HepG2 (cell line): ENCODE measurements around the gene TAF1D. TPM values are rescaled to one million over a fixed set of nuclear protein-coding genes. Genes with fewer than 3 reads are reported as not detected.
A peak's percentile ranks its signal among the peaks of the same experiment; 100 is the strongest.
"Not testable (repeated sequence)": the region's sequence is repeated elsewhere in the genome, so short reads cannot be mapped to it uniquely, and the experiment has no call there.

Source experiments
- ATAC-seq: fragments of 200-7000 bp; cut with Tn5 transposase; 3 replicates; pipeline ENCODE4 v1.9.1; 2020; ENCODE audit warnings: mild to moderate bottlenecking, moderate library complexity
- BruUV-seq: library from RNA; stranded (reverse); fragments of 400-500 nt; replicated peaks from 2 replicates; lab custom pipeline; 2021; lab: Mats Ljungman, UMichigan
- CTCF ChIA-PET: fragments of 300-600 bp; formaldehyde crosslinking; extraction: SDS; loops from one replicate; lab custom pipeline; 2021; ENCODE audit warnings: low total read pairs, inconsistent platforms, low intra/inter-chr PET ratio; lab: Yijun Ruan, JAX
- POLR2A ChIA-PET: fragments of 350-600 bp; sonication (Branson Sonifier 250); formaldehyde crosslinking; loops from one replicate; lab custom pipeline; 2020; ENCODE audit warnings: antibody characterized with exemption, inconsistent platforms; lab: Yijun Ruan, JAX
- DNase-seq: peaks from one replicate; pipeline ENCODE4 v3.0.0-alpha.2; 2015; ENCODE audit warnings: low spot score
- FAIRE-seq: peaks from 3 replicates; lab custom pipeline; 2011; peaks lifted over from hg19 to GRCh38; lab: Jason Lieb, UNC
- H2AFZ ChIP-seq: one replicate; pipeline ENCODE4 v1.6.1; 2011; ENCODE audit warnings: low read length, inconsistent platforms
- H3K27ac ChIP-seq: fragments of 300-600 bp; 3 replicates; pipeline ENCODE4 v1.8.0; 2011; ENCODE audit warnings: mixed run types, mild to moderate bottlenecking, mixed read lengths, low read length, inconsistent platforms; ENCODE audit not compliant: insufficient read depth; ENCODE audit errors: extremely low read length
- H3K27me3 ChIP-seq, 2 experiments: fragments of 200-600 bp in 1 of 2; 2 replicates in 1 of 2; 3 replicates in 1 of 2; pipeline versions ENCODE4 v1.6.0 to v1.8.0; 2011; ENCODE audit warnings: low read length in 2 of 2, mild to moderate bottlenecking in 2 of 2, moderate library complexity in 2 of 2, inconsistent platforms in 1 of 2; ENCODE audit not compliant: insufficient read depth in 2 of 2, control insufficient read depth in 1 of 2
- H3K36me3 ChIP-seq, 2 experiments: fragments of 200-600 bp in 1 of 2; replicated peaks in 1 of 2; 2 replicates in 1 of 2; 3 replicates in 1 of 2; pipeline versions ENCODE4 v1.5.1 to v1.8.0; 2011; ENCODE audit warnings: low read length in 2 of 2, inconsistent platforms in 1 of 2; ENCODE audit not compliant: insufficient read depth in 2 of 2, control insufficient read depth in 1 of 2
- H3K4me1 ChIP-seq: 2 replicates; pipeline ENCODE4 v1.5.1; 2012; ENCODE audit warnings: low read length, inconsistent platforms; ENCODE audit not compliant: insufficient read depth
- H3K4me2 ChIP-seq: 2 replicates; pipeline ENCODE4 v1.6.0; 2011; ENCODE audit warnings: low read depth, low read length, inconsistent platforms
- H3K4me3 ChIP-seq, 3 experiments: fragments of 200-600 bp in 1 of 3; sonication (generic), shearing (Covaris generic) in 1 of 3; replicated peaks in 1 of 3; 2 replicates each; pipeline ENCODE4 v1.5.1; 2011 to 2016; ENCODE audit warnings: low read length in 3 of 3, inconsistent platforms in 2 of 3, low read depth in 2 of 3, mild to moderate bottlenecking in 2 of 3, control low read depth in 1 of 3, mixed read lengths in 1 of 3; ENCODE audit not compliant: insufficient read depth in 1 of 3
- H3K79me2 ChIP-seq: one replicate; pipeline ENCODE4 v1.6.1; 2011; ENCODE audit warnings: low read length, inconsistent platforms; ENCODE audit not compliant: insufficient read depth
- H3K9ac ChIP-seq: 2 replicates; pipeline ENCODE4 v1.6.0; 2011; ENCODE audit warnings: mild to moderate bottlenecking, low read depth, low read length, inconsistent platforms; ENCODE audit not compliant: insufficient read depth
- H3K9me3 ChIP-seq: 2 replicates; pipeline ENCODE4 v1.5.1; 2012; ENCODE audit warnings: mild to moderate bottlenecking, low read length
- H4K20me1 ChIP-seq: 2 replicates; pipeline ENCODE4 v1.6.0; 2011; ENCODE audit warnings: inconsistent platforms, mild to moderate bottlenecking, low read length, moderate library complexity; ENCODE audit not compliant: insufficient read depth
- CEBPG ChIP-seq: IDR thresholded peaks from 2 replicates; pipeline ENCODE4 v1.6.1; 2016
- GABPA ChIP-seq, 2 experiments: IDR thresholded peaks; 2 replicates each; pipeline ENCODE4 v1.6.1; 2011 to 2016; ENCODE audit warnings: low read depth in 2 of 2, low read length in 1 of 2, missing biosample characterization in 1 of 2, missing genetic modification characterization in 1 of 2
- GABPB1 ChIP-seq: IDR thresholded peaks from 2 replicates; pipeline ENCODE4 v1.6.1; 2016; ENCODE audit warnings: mild to moderate bottlenecking, missing genetic modification reagents, moderate library complexity, missing compliant biosample characterization
- KDM6A ChIP-seq: IDR thresholded peaks from 2 replicates; pipeline ENCODE4 v1.6.1; 2016; ENCODE audit warnings: low read depth
- MIXL1 ChIP-seq: IDR thresholded peaks from 2 replicates; pipeline ENCODE4 v1.6.1; 2016
- RXRB ChIP-seq: IDR thresholded peaks from 2 replicates; pipeline ENCODE4 v1.6.1; 2016; ENCODE audit warnings: borderline replicate concordance, missing genetic modification reagents, missing compliant biosample characterization
- SOX13 ChIP-seq, 3 experiments: fragments of 450-650 bp in 1 of 3; sonication (generic) in 1 of 3; formaldehyde crosslinking in 1 of 3; IDR thresholded peaks in 2 of 3; conservative IDR thresholded peaks in 1 of 3; 2 replicates each; pipeline versions ENCODE4 v1.5.0 to v1.6.1; 2016 to 2020; ENCODE audit warnings: antibody characterized with exemption in 1 of 3, mild to moderate bottlenecking in 1 of 3, missing compliant biosample characterization in 1 of 3, missing genetic modification reagents in 1 of 3, moderate library complexity in 1 of 3
- YEATS4 ChIP-seq: sonication (generic); formaldehyde crosslinking; IDR thresholded peaks from 2 replicates; pipeline ENCODE4 v1.4.0; 2020; ENCODE audit warnings: missing genetic modification reagents, borderline replicate concordance
- ZC3H13 ChIP-seq: sonication (generic); formaldehyde crosslinking; IDR thresholded peaks from 2 replicates; pipeline ENCODE4 v1.8.1; 2023; ENCODE audit warnings: mild to moderate bottlenecking, missing genetic modification reagents, moderate library complexity
- ZFX ChIP-seq: sonication (generic); formaldehyde crosslinking; IDR thresholded peaks from 2 replicates; pipeline ENCODE4 v1.4.0; 2020; ENCODE audit warnings: mild to moderate bottlenecking, low read depth, missing genetic modification reagents, moderate library complexity
- ZMYM4 ChIP-seq: sonication (generic); formaldehyde crosslinking; IDR thresholded peaks from 2 replicates; pipeline ENCODE4 v1.8.1; 2023; ENCODE audit warnings: mild to moderate bottlenecking, missing genetic modification reagents
- ZNF264 ChIP-seq: sonication (generic); formaldehyde crosslinking; IDR thresholded peaks from 2 replicates; pipeline ENCODE4 v1.4.0; 2020; ENCODE audit warnings: missing genetic modification reagents
- ZNF614 ChIP-seq: IDR thresholded peaks from 2 replicates; pipeline ENCODE4 v1.6.1; 2018; ENCODE audit warnings: missing biosample characterization, missing genetic modification reagents, inconsistent platforms, borderline replicate concordance
- WGBS: methylation state at CpG from one replicate; pipeline ENCODE4 v1.1.6; 2017; ENCODE audit warnings: low lambda C conversion rate; 5-methylcytosine and 5-hydroxymethylcytosine counted together
- in situ Hi-C: cut with HindIII; loops from 2 replicates; pipeline ENCODE4 v1.10.0; 2017; ENCODE audit warnings: low pct_unique_long_range_greater_than_20kb; ENCODE audit not compliant: extremely low pct_ligation_motif_present
- intact Hi-C: fragments of 100-400 bp; cut with micrococcal nuclease; formaldehyde crosslinking; loops from one replicate; pipeline ENCODE4 v1.10.0; 2022; ENCODE audit not compliant: unreplicated experiment
- polyA plus RNA-seq, 8 experiments: library from polyadenylated mRNA; depleted of rRNA in 3 of 8; stranded (reverse) in 7 of 8; unstranded in 1 of 8; fragments of >200 nt; fragmentation: Illumina TruSeq in 4 of 8; extraction: Trizol in 4 of 8; gene quantifications; 2 replicates each; pipeline versions ENCODE4 v1.2.1 to v1.2.3, GENCODE V29; 2011 to 2016; ENCODE audit warnings: low read depth in 4 of 8, missing spikeins in 1 of 8, mixed read lengths in 1 of 8; ENCODE audit not compliant: insufficient read depth in 1 of 8
- total RNA-seq, 5 experiments: library from RNA; depleted of rRNA; stranded (reverse); fragments of >200 nt; fragmentation: Illumina TruSeq; extraction: Trizol; gene quantifications; 2 replicates each; pipeline ENCODE4 v1.2.3, GENCODE V29; 2016; ENCODE audit warnings: low read depth in 1 of 5
- TF ChIP-seq, protein P1 (sequence below), 2 experiments: fragments of 450-650 bp in 1 of 2; sonication (generic) in 1 of 2; formaldehyde crosslinking; IDR thresholded peaks; 2 replicates each; pipeline versions ENCODE4 v1.5.0 to v1.8.0; 2020 to 2022; ENCODE audit warnings: mild to moderate bottlenecking in 1 of 2, missing genetic modification reagents in 1 of 2
- TF ChIP-seq, protein P2 (sequence below): IDR thresholded peaks from 2 replicates; pipeline ENCODE4 v1.6.1; 2016; ENCODE audit warnings: missing genetic modification reagents, missing compliant biosample characterization
- TF ChIP-seq, protein P3 (sequence below): IDR thresholded peaks from 2 replicates; pipeline ENCODE4 v1.6.1; 2018; ENCODE audit warnings: missing genetic modification reagents
- TF ChIP-seq, protein P4 (sequence below): sonication (generic); formaldehyde crosslinking; IDR thresholded peaks from 2 replicates; pipeline ENCODE4 v1.8.0; 2022; ENCODE audit warnings: mild to moderate bottlenecking, missing genetic modification reagents

The TAF1D gene
- total and polyA plus RNA-seq, 2 of the 13 experiments (the other 11 are each of a cell fraction or from before 2014, with no cell fraction given): 132 to 207 TPM

DNA sequence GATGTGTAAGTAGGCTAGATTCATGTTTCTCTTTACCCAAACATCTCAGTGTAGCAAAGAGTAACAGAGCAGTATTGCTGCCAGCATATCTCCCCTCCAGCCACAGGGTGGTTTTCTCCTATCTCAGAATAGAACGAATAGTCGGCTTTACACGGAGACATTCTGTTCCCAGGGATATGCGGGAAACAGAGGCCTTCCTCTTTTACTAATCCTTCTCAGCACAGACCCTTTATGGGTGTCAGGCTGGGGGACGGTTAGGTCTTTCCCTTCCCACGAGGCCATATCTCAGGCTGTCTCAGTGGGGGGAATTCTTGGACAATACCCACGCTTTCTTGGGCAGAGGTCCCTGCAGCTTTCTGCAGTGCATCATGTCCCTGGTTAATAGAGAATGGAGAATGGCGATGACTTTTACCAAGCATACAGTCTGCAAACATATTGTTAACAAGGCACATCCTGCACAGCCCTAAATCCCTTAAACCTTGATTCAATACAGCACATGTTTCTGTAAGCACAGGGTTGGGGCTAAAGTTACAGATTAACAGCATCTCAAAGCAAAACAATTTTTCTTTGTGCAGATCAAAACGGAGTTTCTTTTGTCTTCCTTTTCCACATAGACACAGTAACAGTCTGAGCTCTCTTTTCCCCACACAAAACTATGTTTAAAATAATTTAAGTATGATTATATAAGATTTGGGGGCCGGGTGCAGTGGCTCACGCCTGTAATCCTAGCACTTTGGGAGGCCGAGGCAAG, 3.9 kb upstream of the TAF1D start:
- H3K27me3 ChIP-seq; intact Hi-C loops; H3K9me3 ChIP-seq; H2AFZ ChIP-seq; H3K36me3 ChIP-seq; in situ Hi-C loops; BruUV-seq; CTCF ChIA-PET; H4K20me1 ChIP-seq; TF ChIP-seq GABPA (IDR thresholded peaks at IDR 0.05; ENCODE audit: low read depth, low read length): not testable (repeated sequence)
- FAIRE-seq (peak; percentile 46), DNase-seq (peak; percentile 73), ATAC-seq (peak; percentile 16)
- H3K27ac ChIP-seq: peak overlapping the region; percentile 100
- POLR2A ChIA-PET: interaction anchor here (0.7 to 1.5 kb wide), 3 partner anchors 9 to 41 kb away, joined by 3 to 16 read pairs (median 4); partner anchors contain the start of gene MED17
- peak overlapping the region; percentile 69 for H3K9ac ChIP-seq
- peaks cover 57% of the 10 kb centered on the region for H3K79me2 ChIP-seq
- H3K4me1 ChIP-seq: peaks cover 63% of the 10 kb centered on the region
- 0% methylated on average over 11 of the region's 12 CpGs for WGBS
- peak overlapping the region; percentile 32 to 60 (median 47) for H3K4me3 ChIP-seq
- H3K4me2 ChIP-seq: peak overlapping the region; percentile 81
- TF ChIP-seq SOX13 (IDR thresholded peaks at IDR 0.05): peak; percentile 67; the same call in 1 of the 2 replicates
- peak in 1 of 2 experiments; percentile 98; a peak in 2 of 4 replicates for TF ChIP-seq SOX13 (CRISPR knock-in tag; conservative IDR thresholded peaks at IDR 0.05 in 1 of 2, IDR thresholded peaks at IDR 0.05 in 1 of 2)
- 0 out of 2 replicates have a peak, but pooled peaks have one; percentile 63 for TF ChIP-seq ZNF264
- peak; percentile 69 for TF ChIP-seq MIXL1 (CRISPR knock-in tag)
- TF ChIP-seq KDM6A (CRISPR knock-in tag): peak; percentile 37; the same call in 1 of the 2 replicates
- TF ChIP-seq, protein P1, sequence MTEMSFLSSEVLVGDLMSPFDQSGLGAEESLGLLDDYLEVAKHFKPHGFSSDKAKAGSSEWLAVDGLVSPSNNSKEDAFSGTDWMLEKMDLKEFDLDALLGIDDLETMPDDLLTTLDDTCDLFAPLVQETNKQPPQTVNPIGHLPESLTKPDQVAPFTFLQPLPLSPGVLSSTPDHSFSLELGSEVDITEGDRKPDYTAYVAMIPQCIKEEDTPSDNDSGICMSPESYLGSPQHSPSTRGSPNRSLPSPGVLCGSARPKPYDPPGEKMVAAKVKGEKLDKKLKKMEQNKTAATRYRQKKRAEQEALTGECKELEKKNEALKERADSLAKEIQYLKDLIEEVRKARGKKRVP (CRISPR knock-in tag; IDR thresholded peaks at IDR 0.05): peak in 1 of 2 experiments; percentile 37; a peak in 1 of 4 replicates
- TF ChIP-seq RXRB (CRISPR knock-in tag): peak; percentile 37; the same call in 1 of the 2 replicates
- TF ChIP-seq GABPB1 (CRISPR knock-in tag): 0 out of 2 replicates have a peak, but pooled peaks have one; percentile 17
- peak; percentile 60; the same call in 1 of the 2 replicates for TF ChIP-seq YEATS4 (CRISPR knock-in tag)
- TF ChIP-seq ZC3H13 (CRISPR knock-in tag): peak; percentile 46; the same call in 1 of the 2 replicates
- TF ChIP-seq, protein P2, sequence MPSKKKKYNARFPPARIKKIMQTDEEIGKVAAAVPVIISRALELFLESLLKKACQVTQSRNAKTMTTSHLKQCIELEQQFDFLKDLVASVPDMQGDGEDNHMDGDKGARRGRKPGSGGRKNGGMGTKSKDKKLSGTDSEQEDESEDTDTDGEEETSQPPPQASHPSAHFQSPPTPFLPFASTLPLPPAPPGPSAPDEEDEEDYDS (CRISPR knock-in tag): peak; percentile 84
- peak; percentile 56; the same call in 1 of the 2 replicates for TF ChIP-seq ZMYM4 (CRISPR knock-in tag)
- peak; percentile 47; the same call in 1 of the 2 replicates for TF ChIP-seq ZNF614 (CRISPR knock-in tag)
- TF ChIP-seq, protein P3, sequence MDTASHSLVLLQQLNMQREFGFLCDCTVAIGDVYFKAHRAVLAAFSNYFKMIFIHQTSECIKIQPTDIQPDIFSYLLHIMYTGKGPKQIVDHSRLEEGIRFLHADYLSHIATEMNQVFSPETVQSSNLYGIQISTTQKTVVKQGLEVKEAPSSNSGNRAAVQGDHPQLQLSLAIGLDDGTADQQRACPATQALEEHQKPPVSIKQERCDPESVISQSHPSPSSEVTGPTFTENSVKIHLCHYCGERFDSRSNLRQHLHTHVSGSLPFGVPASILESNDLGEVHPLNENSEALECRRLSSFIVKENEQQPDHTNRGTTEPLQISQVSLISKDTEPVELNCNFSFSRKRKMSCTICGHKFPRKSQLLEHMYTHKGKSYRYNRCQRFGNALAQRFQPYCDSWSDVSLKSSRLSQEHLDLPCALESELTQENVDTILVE: 0 out of 2 replicates have a peak, but pooled peaks have one; percentile 34
- TF ChIP-seq GABPA (CRISPR knock-in tag; IDR thresholded peaks at IDR 0.05; ENCODE audit: low read depth): 0 out of 2 replicates have a peak, but pooled peaks have one; percentile 31
- peak; percentile 47; the same call in 1 of the 2 replicates for TF ChIP-seq CEBPG (CRISPR knock-in tag)
- TF ChIP-seq, protein P4, sequence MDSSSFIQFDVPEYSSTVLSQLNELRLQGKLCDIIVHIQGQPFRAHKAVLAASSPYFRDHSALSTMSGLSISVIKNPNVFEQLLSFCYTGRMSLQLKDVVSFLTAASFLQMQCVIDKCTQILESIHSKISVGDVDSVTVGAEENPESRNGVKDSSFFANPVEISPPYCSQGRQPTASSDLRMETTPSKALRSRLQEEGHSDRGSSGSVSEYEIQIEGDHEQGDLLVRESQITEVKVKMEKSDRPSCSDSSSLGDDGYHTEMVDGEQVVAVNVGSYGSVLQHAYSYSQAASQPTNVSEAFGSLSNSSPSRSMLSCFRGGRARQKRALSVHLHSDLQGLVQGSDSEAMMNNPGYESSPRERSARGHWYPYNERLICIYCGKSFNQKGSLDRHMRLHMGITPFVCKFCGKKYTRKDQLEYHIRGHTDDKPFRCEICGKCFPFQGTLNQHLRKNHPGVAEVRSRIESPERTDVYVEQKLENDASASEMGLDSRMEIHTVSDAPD (CRISPR knock-in tag): peak; percentile 45; the same call in 1 of the 2 replicates
- TF ChIP-seq ZFX: peak; percentile 42
